ENCODE results near the gene ESRRB. TPM values are rescaled to one million over a fixed set of nuclear protein-coding genes. Genes with fewer than 3 reads are reported as not detected.

Gene ESRRB
- total RNA-seq, 4 donors from 2014 or later, result not detected

DNA sequence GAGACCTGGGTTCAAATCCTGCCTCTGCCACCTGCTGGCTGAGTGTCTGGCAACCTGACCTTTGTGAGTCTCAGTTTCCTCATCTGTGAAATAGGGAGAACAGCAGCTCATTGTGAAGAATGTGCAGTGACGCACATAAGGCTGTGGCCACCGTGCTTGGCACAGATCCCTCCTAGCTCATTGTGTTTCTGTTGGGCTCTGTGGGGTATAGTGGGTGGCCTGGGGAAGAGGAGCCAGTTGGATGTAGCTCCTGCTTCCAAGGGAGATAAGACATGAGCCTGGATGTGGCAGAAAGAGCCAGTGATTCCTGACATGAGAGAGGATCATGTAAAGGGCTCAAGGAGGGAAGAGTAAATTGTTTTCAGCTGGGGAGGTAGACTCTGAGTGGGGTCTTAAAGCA lies 120.0 kb downstream of the ESRRB start:
- TF ChIP-seq, protein P1, sequence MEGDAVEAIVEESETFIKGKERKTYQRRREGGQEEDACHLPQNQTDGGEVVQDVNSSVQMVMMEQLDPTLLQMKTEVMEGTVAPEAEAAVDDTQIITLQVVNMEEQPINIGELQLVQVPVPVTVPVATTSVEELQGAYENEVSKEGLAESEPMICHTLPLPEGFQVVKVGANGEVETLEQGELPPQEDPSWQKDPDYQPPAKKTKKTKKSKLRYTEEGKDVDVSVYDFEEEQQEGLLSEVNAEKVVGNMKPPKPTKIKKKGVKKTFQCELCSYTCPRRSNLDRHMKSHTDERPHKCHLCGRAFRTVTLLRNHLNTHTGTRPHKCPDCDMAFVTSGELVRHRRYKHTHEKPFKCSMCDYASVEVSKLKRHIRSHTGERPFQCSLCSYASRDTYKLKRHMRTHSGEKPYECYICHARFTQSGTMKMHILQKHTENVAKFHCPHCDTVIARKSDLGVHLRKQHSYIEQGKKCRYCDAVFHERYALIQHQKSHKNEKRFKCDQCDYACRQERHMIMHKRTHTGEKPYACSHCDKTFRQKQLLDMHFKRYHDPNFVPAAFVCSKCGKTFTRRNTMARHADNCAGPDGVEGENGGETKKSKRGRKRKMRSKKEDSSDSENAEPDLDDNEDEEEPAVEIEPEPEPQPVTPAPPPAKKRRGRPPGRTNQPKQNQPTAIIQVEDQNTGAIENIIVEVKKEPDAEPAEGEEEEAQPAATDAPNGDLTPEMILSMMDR (IDR thresholded peaks at IDR 0.05), result no peak
- DNase-seq (ENCODE audit: low spot score) (no peak), ATAC-seq (ENCODE audit: low FRiP score) (no peak)

DNA sequence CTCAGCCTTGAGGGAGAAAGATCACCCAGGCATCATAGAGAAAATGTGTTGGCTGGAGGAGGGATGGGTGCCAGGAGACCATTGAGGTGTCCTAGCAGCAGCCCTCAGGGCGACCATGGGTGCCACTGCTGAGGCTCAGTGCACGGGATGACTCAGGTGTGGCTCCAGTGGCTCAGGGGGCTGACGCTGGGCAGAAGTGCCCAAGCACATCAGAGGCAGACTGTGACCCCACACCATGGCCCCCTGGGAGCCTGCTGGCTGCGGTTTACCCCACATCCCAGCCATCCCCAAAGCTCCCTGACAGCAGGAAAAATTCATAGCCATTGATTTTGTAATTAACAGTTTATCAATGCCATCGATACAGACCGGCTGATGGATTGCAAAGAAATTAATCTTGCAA lies 120.7 kb downstream of the ESRRB start:
- TF ChIP-seq, protein P1 (IDR thresholded peaks at IDR 0.05), result no peak
- no peak for DNase-seq (ENCODE audit: low spot score)
- no peak for ATAC-seq (ENCODE audit: low FRiP score)

DNA sequence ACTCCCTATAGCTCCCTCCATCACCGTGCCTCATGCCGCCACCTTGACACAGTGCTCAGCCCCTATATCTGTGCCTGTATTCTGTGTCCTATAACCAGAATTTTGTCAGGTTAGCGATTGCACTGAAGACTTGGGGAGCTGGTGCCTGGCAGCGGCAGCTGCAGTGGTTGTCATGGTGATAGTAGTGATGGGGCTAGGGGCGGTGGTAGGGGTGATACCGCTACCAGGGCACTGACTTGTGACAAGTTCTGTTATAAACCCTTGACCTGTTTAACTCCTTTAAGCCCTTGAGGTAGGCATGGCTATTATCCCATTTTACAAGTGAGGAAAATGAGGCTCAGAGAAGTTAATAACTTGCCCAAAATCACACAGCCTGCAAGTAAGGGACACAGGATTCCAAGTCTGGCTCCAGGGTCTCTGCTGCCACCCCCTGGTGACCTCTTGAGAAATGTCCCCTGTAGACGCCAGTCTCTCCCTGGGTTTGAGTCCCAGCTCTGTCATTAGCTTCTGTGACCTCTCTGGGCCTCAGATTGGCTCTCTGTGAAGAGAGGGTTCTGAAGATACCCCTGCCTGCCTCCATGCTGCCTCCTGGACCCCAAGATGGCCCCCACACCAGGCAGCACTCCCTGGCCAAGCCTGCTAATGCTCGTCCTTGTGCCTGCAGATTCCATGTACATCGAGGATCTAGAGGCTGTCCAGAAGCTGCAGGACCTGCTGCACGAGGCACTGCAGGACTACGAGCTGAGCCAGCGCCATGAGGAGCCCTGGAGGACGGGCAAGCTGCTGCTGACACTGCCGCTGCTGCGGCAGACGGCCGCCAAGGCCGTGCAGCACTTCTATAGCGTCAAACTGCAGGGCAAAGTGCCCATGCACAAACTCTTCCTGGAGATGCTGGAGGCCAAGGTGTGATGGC lies 121.9 kb downstream of the ESRRB start:
- DNase-seq (ENCODE audit: low spot score) (no peak), ATAC-seq (ENCODE audit: low FRiP score) (no peak)
- TF ChIP-seq, protein P1 (IDR thresholded peaks at IDR 0.05), result no peak

DNA sequence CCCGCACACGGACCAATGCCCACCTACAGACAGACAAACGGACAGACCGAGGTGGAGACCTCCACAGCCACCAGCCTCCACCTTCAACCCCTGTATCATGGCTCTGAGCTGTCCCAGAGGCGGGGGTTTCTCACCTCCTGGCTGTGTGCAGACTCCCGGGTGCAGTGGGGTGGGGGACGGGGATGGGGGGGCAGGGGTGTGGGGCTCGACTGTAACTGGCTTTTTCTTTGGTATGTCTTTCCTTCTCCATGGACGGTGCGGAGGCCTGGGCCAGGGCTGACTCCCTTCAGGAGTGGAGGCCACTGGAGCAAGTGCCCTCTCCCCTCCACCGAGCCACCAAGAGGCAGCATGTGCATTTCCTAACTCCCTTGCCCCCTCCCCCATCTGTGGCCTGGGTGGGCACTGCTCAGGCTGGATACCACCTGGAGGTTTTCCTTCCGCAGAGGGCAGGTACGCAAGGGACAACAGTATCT lies 122.6 kb downstream of the ESRRB start:
- ATAC-seq (ENCODE audit: low FRiP score) (no peak), DNase-seq (ENCODE audit: low spot score) (no peak)
- TF ChIP-seq, protein P1 (IDR thresholded peaks at IDR 0.05), result no peak

DNA sequence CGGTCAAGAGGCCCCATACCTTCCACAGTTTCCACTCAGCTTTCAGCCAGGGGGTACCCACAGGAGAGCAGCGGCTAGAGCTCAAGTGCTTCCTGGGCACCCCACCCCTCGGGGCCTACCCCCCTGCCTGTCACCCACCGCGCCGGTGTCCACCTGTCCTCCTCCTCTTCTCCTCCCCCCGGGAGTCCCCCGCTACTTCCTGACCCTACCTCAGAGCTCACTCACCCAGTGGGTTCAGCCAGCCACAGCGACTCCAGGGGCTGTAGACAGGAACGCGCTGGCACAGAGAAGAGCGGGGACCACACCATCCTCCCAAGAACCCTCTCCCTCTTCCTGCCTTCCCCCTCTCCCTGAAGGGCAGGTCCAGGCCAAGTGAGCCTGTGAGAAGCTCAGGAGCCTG lies 123.0 kb downstream of the ESRRB start:
- ATAC-seq (ENCODE audit: low FRiP score), result no peak
- TF ChIP-seq, protein P1 (IDR thresholded peaks at IDR 0.05), result no peak
- no peak for DNase-seq (ENCODE audit: low spot score)

DNA sequence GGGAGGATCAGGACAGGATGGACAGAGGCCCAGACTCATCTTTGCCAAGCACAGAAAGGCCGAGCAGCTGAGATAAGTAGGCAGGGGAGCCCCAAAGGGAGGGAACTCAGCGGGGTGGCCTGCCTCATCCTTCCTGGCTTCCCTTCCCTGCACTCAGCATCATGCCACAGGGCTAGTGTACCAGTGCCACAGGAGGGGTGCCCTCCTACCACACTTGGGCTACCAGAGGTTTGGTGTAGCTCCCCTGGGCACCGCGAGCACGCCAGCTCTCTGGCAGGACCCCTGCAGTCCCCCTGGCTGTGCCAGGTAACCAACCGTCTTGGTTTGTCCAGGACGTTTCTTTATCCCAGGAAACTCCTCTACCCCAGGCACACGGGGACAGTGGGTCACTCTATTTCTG lies 123.5 kb downstream of the ESRRB start:
- TF ChIP-seq, protein P1 (IDR thresholded peaks at IDR 0.05), result no peak
- ATAC-seq (ENCODE audit: low FRiP score) (no peak), DNase-seq (ENCODE audit: low spot score) (no peak)

DNA sequence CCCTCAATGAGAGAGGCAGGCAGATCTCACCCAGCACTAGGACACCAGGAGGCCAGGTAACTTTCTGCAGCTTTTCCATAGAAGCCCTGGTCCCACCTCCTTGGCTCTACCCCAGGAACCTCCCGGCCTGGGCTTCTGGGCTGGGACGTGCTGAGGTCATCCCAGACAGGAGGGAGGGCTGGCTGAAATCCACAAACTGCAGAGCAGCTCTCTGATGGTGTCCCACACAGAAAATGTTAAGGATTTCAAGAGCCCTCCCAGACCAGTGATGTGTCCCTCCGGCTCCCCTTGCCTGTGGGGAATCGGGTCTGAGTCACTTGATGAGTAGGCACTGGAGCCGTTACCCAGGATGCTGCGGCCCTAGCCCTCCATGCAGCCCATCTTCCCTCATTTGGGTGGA lies 124.1 kb downstream of the ESRRB start:
- no peak for ATAC-seq (ENCODE audit: low FRiP score)
- TF ChIP-seq, protein P1 (IDR thresholded peaks at IDR 0.05), result no peak
- DNase-seq (ENCODE audit: low spot score), result no peak

Measured in omental fat pad (tissue), 4 donors.